OCI-LY7 (cell line): ENCODE results near the gene GAREM1. TPM values are rescaled to one million over a fixed set of nuclear protein-coding genes. Genes with fewer than 3 reads are reported as not detected.

ENCODE experiments used
- BruUV-seq: library from RNA; stranded (reverse); fragments of 400-500 nt; replicated peaks from 2 replicates; lab custom pipeline; 2021; lab: Mats Ljungman, UMichigan
- CTCF ChIA-PET: fragments of 300-600 bp; sonication (Branson Sonifier 250); formaldehyde crosslinking; loops from one replicate; lab custom pipeline; 2022; ENCODE audit warnings: antibody characterized with exemption; ENCODE audit not compliant: unreplicated experiment; lab: Charles Lee
- POLR2A ChIA-PET: fragments of 300-600 bp; sonication (Branson Sonifier 250); formaldehyde crosslinking; loops from one replicate; lab custom pipeline; 2022; ENCODE audit warnings: antibody characterized with exemption; lab: Charles Lee
- DNase-seq: peaks from one replicate; pipeline ENCODE4 v3.0.0-alpha.2; 2015; ENCODE audit warnings: low spot score
- H2AFZ ChIP-seq: fragments of 200-600 bp; sonication (generic), shearing (Covaris generic); 2 replicates; pipeline ENCODE4 v1.6.1; 2014; ENCODE audit warnings: mild to moderate bottlenecking, antibody characterized with exemption, low read length, moderate library complexity
- H3K27ac ChIP-seq: fragments of 200-600 bp; sonication (generic); 2 replicates; pipeline ENCODE4 v1.5.1; 2014; ENCODE audit warnings: mixed run types, low read depth, mild to moderate bottlenecking, moderate library complexity, low read length, inconsistent platforms; ENCODE audit not compliant: poor library complexity, severe bottlenecking
- H3K36me3 ChIP-seq: fragments of 200-600 bp; sonication (generic); 2 replicates; pipeline ENCODE4 v1.6.1; 2014; ENCODE audit warnings: mild to moderate bottlenecking, antibody characterized with exemption, low read length, moderate library complexity, mixed read lengths; ENCODE audit not compliant: insufficient read depth
- H3K4me1 ChIP-seq: fragments of 200-600 bp; sonication (generic); 2 replicates; pipeline ENCODE4 v1.5.1; 2014; ENCODE audit warnings: mild to moderate bottlenecking, low read length; ENCODE audit not compliant: insufficient read depth, poor library complexity, severe bottlenecking
- H3K4me2 ChIP-seq: fragments of 200-600 bp; sonication (generic); 2 replicates; pipeline ENCODE4 v1.6.1; 2014; ENCODE audit warnings: mild to moderate bottlenecking, low read length
- H3K4me3 ChIP-seq: fragments of 200-600 bp; sonication (generic); 2 replicates; pipeline ENCODE4 v1.5.1; 2014; ENCODE audit warnings: mild to moderate bottlenecking, low read depth, low read length; ENCODE audit not compliant: poor library complexity, severe bottlenecking
- H3K79me2 ChIP-seq: fragments of 200-600 bp; sonication (generic); 2 replicates; pipeline ENCODE4 v1.6.1; 2016; ENCODE audit warnings: low read depth, mild to moderate bottlenecking, low read length, moderate library complexity, mixed read lengths; ENCODE audit not compliant: insufficient read depth
- H3K9me2 ChIP-seq: fragments of 200-600 bp; sonication (generic); 2 replicates; pipeline ENCODE4 v1.6.1; 2016; ENCODE audit warnings: mild to moderate bottlenecking, low read length, mixed read lengths; ENCODE audit not compliant: insufficient read depth
- H3K9me3 ChIP-seq: fragments of 200-600 bp; sonication (generic); 2 replicates; pipeline ENCODE4 v1.6.1; 2014; ENCODE audit warnings: mild to moderate bottlenecking, mixed run types, low read length, mixed read lengths
- H4K20me1 ChIP-seq: fragments of 200-600 bp; sonication (generic); 2 replicates; pipeline ENCODE4 v1.6.1; 2014; ENCODE audit warnings: mild to moderate bottlenecking, antibody characterized with exemption, low read length, moderate library complexity, mixed read lengths; ENCODE audit not compliant: insufficient read depth
- EZH2phosphoT487 ChIP-seq: fragments of 200-600 bp; sonication (generic); IDR thresholded peaks from 2 replicates; pipeline ENCODE4 v1.6.1; 2018; ENCODE audit warnings: low read depth, borderline replicate concordance, mild to moderate bottlenecking, mixed run types, antibody characterized with exemption, low read length, moderate library complexity, mixed read lengths
- intact Hi-C: fragments of 100-400 bp; cut with micrococcal nuclease; formaldehyde crosslinking; loops from one replicate; pipeline ENCODE4 v1.10.0; 2022; ENCODE audit not compliant: unreplicated experiment
- total RNA-seq, 2 experiments: library from RNA; depleted of rRNA in 1 of 2; stranded (reverse); fragments of >200 nt in 1 of 2; shearing (Covaris generic) in 1 of 2; gene quantifications; 2 replicates each; pipeline ENCODE4 v1.2.3, GENCODE V29; 2014 to 2022
- TF ChIP-seq, protein P1 (sequence below): fragments of 200-600 bp; sonication (generic); conservative IDR thresholded peaks from 2 replicates; pipeline ENCODE4 v1.5.1; 2014; ENCODE audit warnings: mild to moderate bottlenecking, antibody characterized with exemption, low read length, moderate library complexity, mixed read lengths

Gene GAREM1
- total RNA-seq, 2 experiments from 2014 or later: 1.0 to 2.7 TPM

DNA sequence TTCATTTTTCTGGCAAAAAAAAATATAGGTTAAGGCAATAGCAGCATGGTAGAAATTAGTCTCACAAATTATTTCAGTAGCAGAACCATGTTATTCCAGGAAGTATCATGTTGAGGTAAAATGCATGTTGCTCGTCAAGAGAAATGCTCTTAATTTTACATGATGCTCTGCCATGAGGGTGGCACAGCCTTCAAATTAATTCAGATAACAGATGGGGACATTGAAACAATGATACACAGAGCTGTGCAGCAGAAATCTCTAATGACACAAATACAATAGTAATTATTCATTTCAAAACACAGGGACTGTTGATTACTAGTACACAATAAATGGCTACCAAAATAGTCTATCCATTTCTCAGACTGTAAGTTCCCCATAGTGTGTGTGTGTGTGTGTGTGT lies 24.8 kb downstream of the GAREM1 start:
- Histone ChIP-seq H3K36me3 (no peaks in the 10 kb centered on the region), H3K4me1 (no peaks in the 10 kb centered on the region), H3K79me2 (no peaks in the 10 kb centered on the region), H3K9me3 (no peaks in the 10 kb centered on the region), H4K20me1 (no peaks in the 10 kb centered on the region), H3K4me2 (no peak overlapping the region), H2AFZ (no peak overlapping the region), H3K9me2 (no peaks in the 10 kb centered on the region), H3K27ac (no peak overlapping the region), H3K4me3 (no peak overlapping the region)
- CTCF ChIA-PET: no interaction called here
- POLR2A ChIA-PET: no interaction called here
- TF ChIP-seq EZH2phosphoT487: no peak
- TF ChIP-seq, protein P1, sequence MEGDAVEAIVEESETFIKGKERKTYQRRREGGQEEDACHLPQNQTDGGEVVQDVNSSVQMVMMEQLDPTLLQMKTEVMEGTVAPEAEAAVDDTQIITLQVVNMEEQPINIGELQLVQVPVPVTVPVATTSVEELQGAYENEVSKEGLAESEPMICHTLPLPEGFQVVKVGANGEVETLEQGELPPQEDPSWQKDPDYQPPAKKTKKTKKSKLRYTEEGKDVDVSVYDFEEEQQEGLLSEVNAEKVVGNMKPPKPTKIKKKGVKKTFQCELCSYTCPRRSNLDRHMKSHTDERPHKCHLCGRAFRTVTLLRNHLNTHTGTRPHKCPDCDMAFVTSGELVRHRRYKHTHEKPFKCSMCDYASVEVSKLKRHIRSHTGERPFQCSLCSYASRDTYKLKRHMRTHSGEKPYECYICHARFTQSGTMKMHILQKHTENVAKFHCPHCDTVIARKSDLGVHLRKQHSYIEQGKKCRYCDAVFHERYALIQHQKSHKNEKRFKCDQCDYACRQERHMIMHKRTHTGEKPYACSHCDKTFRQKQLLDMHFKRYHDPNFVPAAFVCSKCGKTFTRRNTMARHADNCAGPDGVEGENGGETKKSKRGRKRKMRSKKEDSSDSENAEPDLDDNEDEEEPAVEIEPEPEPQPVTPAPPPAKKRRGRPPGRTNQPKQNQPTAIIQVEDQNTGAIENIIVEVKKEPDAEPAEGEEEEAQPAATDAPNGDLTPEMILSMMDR: no peak
- no peak for DNase-seq
- BruUV-seq: no TSS peak
- intact Hi-C loops: no loop called here

DNA sequence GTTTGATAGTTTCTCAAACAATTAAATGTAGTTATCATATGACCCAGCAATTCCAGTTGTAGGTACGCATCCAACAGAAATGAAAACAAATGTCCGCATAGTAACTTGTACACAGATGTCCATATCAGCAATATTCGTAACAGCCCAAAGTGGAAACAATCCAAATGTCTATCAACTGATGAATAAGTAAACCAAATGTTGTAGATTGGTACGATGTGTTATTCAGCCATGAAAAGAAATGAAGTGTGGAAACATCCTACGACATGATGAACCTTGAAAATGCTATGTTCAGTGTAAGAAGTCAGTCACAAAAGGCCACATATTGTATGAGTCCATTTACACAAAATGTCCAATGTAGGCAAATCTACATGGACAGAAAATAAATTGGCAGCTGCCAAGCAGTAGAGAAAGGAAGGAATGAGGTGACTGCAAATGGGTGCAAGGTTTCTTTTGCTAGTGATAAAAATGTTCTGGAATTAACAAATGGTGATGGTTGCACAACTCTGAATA lies 26.9 kb downstream of the GAREM1 start:
- ChIA-PET POLR2A (no interaction called here), CTCF (no interaction called here)
- no peak overlapping the region for H3K4me3 ChIP-seq
- no peaks in the 10 kb centered on the region for H3K9me3 ChIP-seq
- no peak overlapping the region for H3K4me2 ChIP-seq
- H3K79me2 ChIP-seq: no peaks in the 10 kb centered on the region
- intact Hi-C loops: no loop called here
- no peak overlapping the region for H3K27ac ChIP-seq
- H3K9me2 ChIP-seq: no peaks in the 10 kb centered on the region
- no peak for DNase-seq
- H3K36me3 ChIP-seq: no peaks in the 10 kb centered on the region
- no TSS peak for BruUV-seq
- no peaks in the 10 kb centered on the region for H3K4me1 ChIP-seq
- no peak overlapping the region for H2AFZ ChIP-seq
- TF ChIP-seq, protein P1: no peak
- TF ChIP-seq EZH2phosphoT487: no peak
- H4K20me1 ChIP-seq: no peaks in the 10 kb centered on the region

DNA sequence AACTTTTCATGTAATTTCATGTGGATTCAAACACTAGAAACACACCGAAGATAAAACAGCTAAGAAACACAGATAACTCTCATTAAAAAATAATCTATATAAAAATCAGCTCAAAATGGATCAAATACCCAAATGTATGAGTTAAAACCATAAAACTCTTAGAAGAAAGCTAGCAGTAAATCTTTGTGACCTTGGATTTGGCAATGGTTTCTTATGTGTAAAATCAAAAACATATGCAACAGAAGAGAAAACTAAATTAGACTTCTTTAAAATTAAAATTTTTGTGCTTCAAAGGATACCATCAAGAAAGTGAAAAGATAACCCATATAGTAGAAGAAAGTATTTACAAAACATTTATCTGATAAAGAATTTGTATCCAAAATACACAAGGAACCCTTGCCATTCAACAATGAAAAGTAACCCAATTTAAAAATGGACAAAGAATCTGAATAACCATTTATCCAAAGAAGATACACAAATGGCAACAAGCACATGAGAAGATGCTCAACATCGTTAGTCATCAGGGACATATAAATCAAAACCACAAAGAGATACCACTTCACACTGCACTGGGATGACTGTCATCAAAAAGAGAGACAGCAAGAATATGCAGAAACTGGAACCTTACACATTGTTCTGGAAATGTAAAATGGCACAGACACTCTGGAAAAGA lies 27.5 kb downstream of the GAREM1 start:
- Histone ChIP-seq H3K27ac (no peak overlapping the region), H3K9me2 (no peaks in the 10 kb centered on the region), H3K36me3 (no peaks in the 10 kb centered on the region), H3K9me3 (no peaks in the 10 kb centered on the region), H3K4me2 (no peak overlapping the region), H2AFZ (no peak overlapping the region), H3K4me3 (no peak overlapping the region), H4K20me1 (no peaks in the 10 kb centered on the region), H3K79me2 (no peaks in the 10 kb centered on the region), H3K4me1 (no peaks in the 10 kb centered on the region)
- ChIA-PET POLR2A (no interaction called here), CTCF (no interaction called here)
- no TSS peak for BruUV-seq
- no peak for DNase-seq
- TF ChIP-seq, protein P1: no peak
- TF ChIP-seq EZH2phosphoT487: no peak
- intact Hi-C loops: no loop called here
